Measurements from ENCODE around the gene UHRF1.

DNA sequence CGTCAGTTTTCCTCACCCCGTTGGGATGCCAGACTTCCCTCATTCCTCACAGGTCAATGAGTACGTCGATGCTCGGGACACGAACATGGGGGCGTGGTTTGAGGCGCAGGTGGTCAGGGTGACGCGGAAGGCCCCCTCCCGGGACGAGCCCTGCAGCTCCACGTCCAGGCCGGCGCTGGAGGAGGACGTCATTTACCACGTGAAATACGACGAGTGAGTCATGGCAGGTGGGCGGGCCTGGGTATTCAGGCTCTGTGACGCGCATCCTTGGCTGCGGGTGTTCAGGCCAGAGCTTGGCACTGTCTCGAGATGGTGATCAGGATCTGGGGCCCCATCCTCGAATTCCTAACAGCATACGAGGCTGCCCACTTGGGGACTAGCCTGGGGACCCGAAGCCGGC is 21.4 kb downstream of the UHRF1 start:
- TF ChIP-seq POLR2AphosphoS5 (IDR thresholded peaks at IDR 0.05; ENCODE audit: borderline replicate concordance, low read depth, low read length) (no peak), EZH2 (IDR thresholded peaks at IDR 0.05) (no peak), FOXP2 (optimal IDR thresholded peaks at IDR 0.05; ENCODE audit: control extremely low read depth, extremely low read length, insufficient read depth) (no peak)
